ENCODE results near the gene TP53I13. TPM values are rescaled to one million over a fixed set of nuclear protein-coding genes. Genes with fewer than 3 reads are reported as not detected.
A peak's percentile ranks its signal among the peaks of the same experiment; 100 is the strongest.

The TP53I13 gene
- total RNA-seq, 1 experiment from 2014 or later, result 33.3 TPM

- TF ChIP-seq ZBTB33 (IDR thresholded peaks at IDR 0.05; ENCODE audit: extremely low read depth, insufficient replicate concordance, low read length) (no peak), RAD21 (IDR thresholded peaks at IDR 0.05; ENCODE audit: low read depth) (peak; percentile 39; the same call in 1 of the 2 replicates)
Measured at GRCh38 chr17:29617125-29617480, 48.6 kb downstream of the TP53I13 start (continued).

GRCh38 chr17:29617481-29618271, 49.2 kb downstream of the TP53I13 start:
- no peaks in the 10 kb centered on the region for H3K27me3 ChIP-seq (ENCODE audit: insufficient read depth, low read length)
- H3K4me3 ChIP-seq (replicated peaks in 1 of 2; ENCODE audit: low read depth in 1 of 2, low read length in 2 of 2), result peak overlapping the region; percentile 36 to 50
- H3K4me1 ChIP-seq (ENCODE audit: control insufficient read depth in 1 of 2, insufficient read depth in 2 of 2, low read length in 2 of 2), result peaks cover 48 to 68% of the 10 kb centered on the region in 2 experiments
- no peaks in the 10 kb centered on the region for H3K36me3 ChIP-seq (ENCODE audit: control insufficient read depth in 1 of 2, insufficient read depth in 2 of 2, low read length in 2 of 2)
- TF ChIP-seq YY1 (IDR thresholded peaks at IDR 0.05; ENCODE audit: extremely low read depth, insufficient replicate concordance, low read depth, low read length) (no peak), POLR2AphosphoS5 (IDR thresholded peaks at IDR 0.05; ENCODE audit: low read depth, low read length) (peak; percentile 45), ZNF274 (IDR thresholded peaks at IDR 0.05; ENCODE audit: low read depth, low read length) (no peak), CEBPB (IDR thresholded peaks at IDR 0.05; ENCODE audit: low read depth) (no peak), ZBTB33 (IDR thresholded peaks at IDR 0.05; ENCODE audit: extremely low read depth, insufficient replicate concordance, low read length) (no peak), SIN3A (IDR thresholded peaks at IDR 0.05; ENCODE audit: low read depth) (no peak), EZH2phosphoT487 (IDR thresholded peaks at IDR 0.05; ENCODE audit: borderline replicate concordance) (no peak), RAD21 (IDR thresholded peaks at IDR 0.05; ENCODE audit: low read depth) (peak; percentile 73), ZFX (IDR thresholded peaks at IDR 0.05) (peak; percentile 80; the same call in 1 of the 2 replicates), TCF7L2 (IDR thresholded peaks at IDR 0.05; ENCODE audit: borderline replicate concordance, extremely low read depth, insufficient read depth, insufficient read length) (peak; percentile 27), ATF3 (IDR thresholded peaks at IDR 0.05) (no peak), CTCF (IDR thresholded peaks at IDR 0.05 in 2 of 3, conservative IDR thresholded peaks at IDR 0.05 in 1 of 3; ENCODE audit: borderline replicate concordance in 1 of 3, insufficient read depth in 1 of 3, low read depth in 2 of 3, low read length in 2 of 3) (peak; percentile 73 to 94 (median 87))
- TF ChIP-seq, protein P1, sequence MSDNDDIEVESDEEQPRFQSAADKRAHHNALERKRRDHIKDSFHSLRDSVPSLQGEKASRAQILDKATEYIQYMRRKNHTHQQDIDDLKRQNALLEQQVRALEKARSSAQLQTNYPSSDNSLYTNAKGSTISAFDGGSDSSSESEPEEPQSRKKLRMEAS (IDR thresholded peaks at IDR 0.05), result peak; percentile 47; the same call in 1 of the 2 replicates
- no TSS peak for BruUV-seq (replicated peaks)
- H3K79me2 ChIP-seq (ENCODE audit: insufficient read depth, low read length), result no peaks in the 10 kb centered on the region
- no peaks in the 10 kb centered on the region for H3K9me3 ChIP-seq (ENCODE audit: control insufficient read depth in 1 of 2, insufficient read depth in 1 of 2, low read depth in 1 of 2, low read length in 2 of 2)
- intact Hi-C loops (cut with micrococcal nuclease), result loop anchor here (1.0 kb wide), 2 partner anchors 37 to 476 kb away; no protein-coding TSS in a partner anchor
- POLR2A ChIA-PET, result interaction anchor here (0.6 to 1.3 kb wide), 2 partner anchors 239 to 476 kb away, joined by 3 read pairs; no protein-coding TSS in a partner anchor
- CTCF ChIA-PET, result interaction anchor here (0.8 to 4.6 kb wide), 35 partner anchors 9 to 719 kb away, joined by 3 to 61 read pairs (median 6); partner anchors contain the start of genes ABHD15, ANKRD13B, SSH2 and TP53I13
- peak; percentile 50 for DNase-seq (ENCODE audit: low read depth, low spot score)
- peak; percentile 60 for ATAC-seq
- H2AFZ ChIP-seq (ENCODE audit: low read depth, low read length, poor library complexity, severe bottlenecking), result peak overlapping the region; percentile 51
- no peaks in the 10 kb centered on the region for H4K20me1 ChIP-seq (ENCODE audit: insufficient read depth)
- H3K9ac ChIP-seq (ENCODE audit: low read length), result peak overlapping the region; percentile 66
- H3K9me2 ChIP-seq (ENCODE audit: insufficient read depth), result no peaks in the 10 kb centered on the region
- peak overlapping the region; percentile 64 for H3K27ac ChIP-seq (ENCODE audit: low read depth, low read length)
- H3K4me2 ChIP-seq (ENCODE audit: low read length), result peak overlapping the region; percentile 97
- RAD21 ChIA-PET (ENCODE audit: low non-redundant PET in 1 of 2, low total read pairs in 2 of 2, uncharacterized antibody in 2 of 2, unreplicated experiment in 2 of 2), result interaction anchor here (0.7 to 0.8 kb wide), 3 partner anchors 22 to 969 kb away, joined by 3 to 5 read pairs (median 4); partner anchors contain the start of gene SSH2 (in 1 of the 2)

Data from HCT116 (cell line).